KMS-11 (cell line): ENCODE measurements around the gene RASGRF2.

Experiments used
- H2AFZ ChIP-seq: fragments of 200-600 bp; sonication (generic); 2 replicates; pipeline ENCODE4 v1.6.1; 2016; ENCODE audit warnings: antibody characterized with exemption, mixed run types, low read depth
- H3K27ac ChIP-seq: fragments of 200-600 bp; sonication (generic); 2 replicates; pipeline ENCODE4 v1.6.1; 2016; ENCODE audit warnings: mild to moderate bottlenecking, mixed run types
- H3K27me3 ChIP-seq: fragments of 200-600 bp; sonication (generic); 2 replicates; pipeline ENCODE4 v1.6.1; 2017; ENCODE audit warnings: mild to moderate bottlenecking, low read depth, mixed run types, moderate library complexity; ENCODE audit not compliant: insufficient read depth
- H3K36me3 ChIP-seq: fragments of 200-600 bp; sonication (generic); 2 replicates; pipeline ENCODE4 v1.6.1; 2017; ENCODE audit warnings: mild to moderate bottlenecking, mixed run types; ENCODE audit not compliant: insufficient read depth
- H3K4me1 ChIP-seq: fragments of 200-600 bp; sonication (generic); 2 replicates; pipeline ENCODE4 v1.6.1; 2016; ENCODE audit warnings: mild to moderate bottlenecking, low read depth, mixed run types; ENCODE audit not compliant: poor library complexity, severe bottlenecking
- H3K4me2 ChIP-seq: fragments of 200-600 bp; sonication (generic); 2 replicates; pipeline ENCODE4 v1.7.0; 2016; ENCODE audit warnings: mild to moderate bottlenecking, mixed run types
- H3K4me3 ChIP-seq: fragments of 200-600 bp; sonication (generic); IDR thresholded peaks from 2 replicates; pipeline ENCODE4 v1.6.1; 2017; ENCODE audit warnings: low read depth, low read length, mixed read lengths; ENCODE audit not compliant: insufficient read depth
- H3K79me2 ChIP-seq: fragments of 200-600 bp; sonication (generic); 2 replicates; pipeline ENCODE4 v1.6.1; 2016; ENCODE audit warnings: low read depth, mixed run types; ENCODE audit not compliant: insufficient read depth
- H3K9ac ChIP-seq: fragments of 200-600 bp; sonication (generic); 2 replicates; pipeline ENCODE4 v1.6.1; 2016; ENCODE audit warnings: mild to moderate bottlenecking, mixed run types
- H4K20me1 ChIP-seq: fragments of 200-600 bp; sonication (generic); 2 replicates; pipeline ENCODE4 v1.6.1; 2016; ENCODE audit warnings: mild to moderate bottlenecking, mixed run types; ENCODE audit not compliant: insufficient read depth
- CTCF ChIP-seq: fragments of 200-600 bp; sonication (generic); conservative IDR thresholded peaks from 2 replicates; pipeline ENCODE4 v1.6.1; 2017; ENCODE audit warnings: low read depth, mild to moderate bottlenecking, antibody characterized with exemption, low read length, moderate library complexity, mixed read lengths

RASGRF2 gene

GRCh38 chr5:81075041-81075440 is 114.9 kb downstream of the RASGRF2 start:
- H2AFZ ChIP-seq: no peak overlapping the region
- H3K4me3 ChIP-seq: no peak overlapping the region
- H3K9ac ChIP-seq: no peak overlapping the region
- H3K36me3 ChIP-seq: no peaks in the 10 kb centered on the region
- H3K4me2 ChIP-seq: no peak overlapping the region
- H4K20me1 ChIP-seq: no peaks in the 10 kb centered on the region
- TF ChIP-seq CTCF: no peak
- no peak overlapping the region for H3K27ac ChIP-seq
- no peaks in the 10 kb centered on the region for H3K27me3 ChIP-seq
- no peaks in the 10 kb centered on the region for H3K4me1 ChIP-seq
- H3K79me2 ChIP-seq: no peaks in the 10 kb centered on the region

GRCh38 chr5:81077105-81077504 is 116.9 kb downstream of the RASGRF2 start:
- Histone ChIP-seq H3K9ac (no peak overlapping the region), H3K4me3 (no peak overlapping the region), H3K36me3 (no peaks in the 10 kb centered on the region), H4K20me1 (no peaks in the 10 kb centered on the region), H3K4me1 (no peaks in the 10 kb centered on the region), H3K4me2 (no peak overlapping the region), H2AFZ (no peak overlapping the region), H3K79me2 (no peaks in the 10 kb centered on the region), H3K27ac (no peak overlapping the region), H3K27me3 (no peaks in the 10 kb centered on the region)
- no peak for TF ChIP-seq CTCF

GRCh38 chr5:81078930-81079329 is 118.8 kb downstream of the RASGRF2 start:
- Histone ChIP-seq H3K36me3 (no peaks in the 10 kb centered on the region), H3K4me2 (no peak overlapping the region), H3K27me3 (no peaks in the 10 kb centered on the region), H3K4me3 (no peak overlapping the region), H3K27ac (no peak overlapping the region), H2AFZ (no peak overlapping the region), H3K79me2 (no peaks in the 10 kb centered on the region), H3K4me1 (no peaks in the 10 kb centered on the region), H3K9ac (no peak overlapping the region), H4K20me1 (no peaks in the 10 kb centered on the region)
- TF ChIP-seq CTCF: no peak

- H3K4me2 ChIP-seq: no peak overlapping the region
- H3K36me3 ChIP-seq: no peaks in the 10 kb centered on the region
- TF ChIP-seq CTCF: no peak
- no peak overlapping the region for H2AFZ ChIP-seq
- H3K9ac ChIP-seq: no peak overlapping the region
- no peak overlapping the region for H3K27ac ChIP-seq
- no peaks in the 10 kb centered on the region for H4K20me1 ChIP-seq
- H3K79me2 ChIP-seq: no peaks in the 10 kb centered on the region
- no peaks in the 10 kb centered on the region for H3K27me3 ChIP-seq
- no peak overlapping the region for H3K4me3 ChIP-seq
- H3K4me1 ChIP-seq: no peaks in the 10 kb centered on the region
Observed at GRCh38 chr5:81080809-81081460, 120.8 kb downstream of the RASGRF2 start.
